GM21723 (cell line): ENCODE measurements around the gene ZNF182.
"Not testable (repeated sequence)": the region's sequence is repeated elsewhere in the genome, so short reads cannot be mapped to it uniquely, and the experiment has no call there.

Experiments used
- ATAC-seq: cut with Tn5 transposase; IDR thresholded peaks from one replicate; pipeline ENCODE4 v1.9.1; 2021; ENCODE audit warnings: mild to moderate bottlenecking, moderate library complexity; ENCODE audit not compliant: unreplicated experiment

The ZNF182 gene

GRCh38 chrX:48003758-48004457 lies at the start of gene ZNF182:
TSS of gene ZNF182 (minus strand) at chrX:48003989. CDS start at chrX:48002609, 1,380 bp downstream.
- ATAC-seq, result peak; percentile 90

DNA sequence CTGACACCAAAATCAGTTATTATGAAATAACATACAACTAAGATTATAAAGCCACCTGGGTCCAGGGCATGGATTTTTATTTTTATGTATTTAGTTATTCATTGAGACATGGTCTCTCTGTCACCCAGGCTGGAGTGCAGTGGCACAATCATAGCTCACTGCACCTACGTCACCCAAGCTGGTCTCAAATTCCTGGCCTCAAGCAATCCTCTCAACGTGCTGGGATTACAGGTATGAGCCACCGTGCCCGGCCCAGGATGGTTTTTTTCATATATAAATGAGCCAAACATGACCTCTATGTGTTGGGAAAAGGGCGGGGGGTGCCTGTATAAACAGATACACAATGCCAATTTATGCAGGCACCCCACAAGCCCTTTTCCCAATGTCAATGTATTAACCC lies 43.1 kb upstream of the ZNF182 start:
- no peak for ATAC-seq

DNA sequence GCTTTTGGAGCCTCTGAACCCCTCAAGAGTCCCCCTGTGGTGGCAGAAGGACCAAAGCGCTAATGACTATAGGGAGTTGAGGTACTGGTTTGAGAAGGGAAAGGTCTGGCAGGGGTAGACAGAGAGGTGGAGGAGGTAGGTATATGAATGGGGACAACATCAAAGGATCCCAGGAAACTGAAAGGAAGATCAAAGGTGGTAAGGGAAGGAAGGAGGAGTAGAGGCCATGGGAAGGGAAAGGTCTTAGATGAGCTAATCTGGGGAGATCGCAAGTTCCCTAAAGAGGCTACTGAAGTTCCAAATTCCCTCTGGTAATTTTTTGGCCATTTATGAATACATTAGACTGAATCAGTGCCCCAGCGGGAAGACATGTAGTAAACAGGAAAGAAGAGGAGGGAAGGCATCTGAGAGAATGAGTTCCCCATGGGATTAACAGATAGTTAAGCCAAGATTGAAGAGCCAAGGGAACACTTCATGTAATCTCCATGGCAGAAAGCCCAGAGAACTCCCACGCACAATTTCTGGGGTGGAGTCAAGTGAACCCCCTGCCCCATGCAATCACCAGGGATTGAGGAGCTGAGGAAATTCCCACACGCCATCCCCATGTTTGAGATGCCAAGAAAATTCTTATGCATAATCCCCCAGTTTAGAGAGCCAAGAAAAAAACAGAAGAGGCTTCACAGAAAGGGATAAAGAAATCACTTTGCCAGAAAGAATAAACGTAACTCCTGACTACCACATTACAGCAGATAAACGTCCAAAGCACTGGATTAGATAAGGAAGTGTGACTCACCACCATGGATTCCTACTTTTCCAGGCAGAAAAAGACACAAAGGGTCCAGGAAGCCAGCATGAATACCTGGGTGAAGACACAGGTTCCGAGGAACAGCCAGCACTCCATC lies 41.9 kb upstream of the ZNF182 start:
- ATAC-seq, result no peak

DNA sequence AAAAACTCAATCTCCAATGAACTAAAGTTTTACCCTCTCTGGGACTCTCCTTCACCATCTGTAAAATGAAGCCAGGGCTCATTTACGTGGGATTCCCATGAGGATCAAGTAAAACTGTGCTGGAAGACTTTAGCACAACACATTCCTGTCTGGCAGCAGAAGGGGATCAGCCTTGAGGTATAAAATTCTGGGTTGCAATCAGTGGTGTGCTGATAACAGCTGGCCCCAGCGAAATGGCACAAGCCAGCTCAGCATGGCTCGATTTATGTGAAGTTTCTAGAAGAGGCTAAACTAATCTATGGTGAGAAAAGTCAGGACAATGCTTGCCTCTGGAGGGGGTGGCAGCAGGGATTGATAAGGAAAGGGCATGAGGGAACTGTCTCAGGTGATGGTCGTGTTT lies 39.3 kb upstream of the ZNF182 start:
- ATAC-seq, result no peak

DNA sequence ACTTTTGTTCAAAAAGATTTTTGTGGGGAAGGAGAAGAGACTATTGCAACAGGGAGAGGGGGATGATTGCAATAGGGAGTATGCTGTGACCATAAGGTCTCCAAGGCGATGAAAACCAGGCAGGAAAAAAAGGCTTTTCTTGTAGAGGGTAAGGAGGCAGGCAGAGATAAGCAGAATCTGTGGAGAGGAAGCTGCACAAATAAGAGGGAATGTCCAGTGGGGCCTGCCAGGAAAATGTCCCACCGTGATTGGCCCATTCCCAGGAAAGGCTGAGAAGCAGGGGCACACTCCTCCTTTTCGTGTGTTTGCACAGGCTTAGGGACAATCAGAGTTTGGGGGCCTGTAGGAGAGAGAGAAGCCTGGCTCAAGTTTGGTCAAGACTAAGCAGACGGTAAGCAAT lies 32.1 kb upstream of the ZNF182 start:
- no peak for ATAC-seq

DNA sequence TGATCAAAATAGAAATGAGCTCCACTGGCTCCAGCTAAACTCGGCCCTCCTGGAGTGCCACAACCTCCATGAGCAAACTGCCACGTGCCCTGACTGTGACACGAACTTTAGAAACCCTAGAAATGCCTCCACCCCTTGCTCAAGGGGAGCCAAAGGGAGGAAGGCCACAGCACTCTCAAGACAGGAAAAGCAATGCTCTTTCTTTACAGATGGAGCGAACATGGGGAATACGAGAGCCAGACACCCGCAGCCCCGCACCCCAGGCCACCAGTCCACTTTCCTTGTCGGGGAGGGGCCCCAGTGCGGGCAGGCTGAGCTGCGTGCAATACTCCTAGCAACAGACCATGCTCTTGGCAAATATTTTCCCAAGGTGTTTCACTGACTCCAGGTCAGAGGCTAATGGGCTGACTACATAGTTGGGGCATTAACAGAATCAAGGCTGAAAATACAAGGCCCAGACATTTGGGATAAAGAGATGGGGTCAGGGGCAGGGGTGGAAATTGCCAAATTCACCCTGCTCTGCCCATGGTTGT lies 26.9 kb upstream of the ZNF182 start:
- not testable (repeated sequence) for ATAC-seq

GRCh38 chrX:48030237-48030636 lies 26.4 kb upstream of the ZNF182 start:
- ATAC-seq, result no peak

- ATAC-seq, result no peak
Measured at GRCh38 chrX:48028091-48028490, 24.3 kb upstream of the ZNF182 start.

GRCh38 chrX:48027545-48027944 lies 23.8 kb upstream of the ZNF182 start:
- ATAC-seq, result not testable (repeated sequence)

- ATAC-seq, result peak; percentile 50
Measured at GRCh38 chrX:48025561-48025960, 21.8 kb upstream of the ZNF182 start.

DNA sequence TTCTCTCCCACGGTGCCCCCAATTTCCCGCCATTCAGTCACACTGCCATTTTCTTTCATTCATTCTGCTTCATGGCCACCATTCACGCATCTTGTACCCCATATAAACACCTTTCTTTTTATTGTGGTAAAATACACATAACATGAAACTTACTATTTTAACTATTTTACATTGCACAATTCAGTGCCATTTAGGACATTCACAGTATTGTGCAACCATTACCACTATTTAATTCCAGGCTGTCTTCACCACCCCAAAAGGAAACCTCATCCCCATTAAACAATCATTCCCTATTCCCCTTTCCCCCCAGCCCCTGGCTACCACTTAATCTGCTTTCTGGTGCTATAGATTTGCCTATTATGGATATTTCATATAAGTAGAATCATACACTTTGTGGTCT lies 18.9 kb upstream of the ZNF182 start:
- ATAC-seq, result no peak

DNA sequence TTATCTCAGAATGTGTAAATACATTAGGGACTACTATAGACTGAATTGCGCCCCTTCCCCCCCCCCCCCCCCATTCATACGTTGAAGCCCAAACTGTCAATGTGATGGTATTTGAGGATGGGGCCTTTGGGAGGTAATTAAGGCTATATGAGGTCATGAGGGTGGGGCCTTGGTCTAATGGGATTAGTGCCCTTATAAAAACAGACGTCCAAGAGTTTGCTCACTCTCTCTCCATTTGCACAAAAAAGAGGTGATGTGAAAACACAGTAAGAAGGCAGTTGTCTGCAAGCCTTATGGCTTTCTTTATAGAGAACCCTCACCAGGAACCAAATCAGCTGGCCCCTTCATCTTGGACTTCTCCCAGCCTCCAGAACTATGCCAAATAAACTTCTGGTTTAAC lies 18.3 kb upstream of the ZNF182 start:
- no peak for ATAC-seq

DNA sequence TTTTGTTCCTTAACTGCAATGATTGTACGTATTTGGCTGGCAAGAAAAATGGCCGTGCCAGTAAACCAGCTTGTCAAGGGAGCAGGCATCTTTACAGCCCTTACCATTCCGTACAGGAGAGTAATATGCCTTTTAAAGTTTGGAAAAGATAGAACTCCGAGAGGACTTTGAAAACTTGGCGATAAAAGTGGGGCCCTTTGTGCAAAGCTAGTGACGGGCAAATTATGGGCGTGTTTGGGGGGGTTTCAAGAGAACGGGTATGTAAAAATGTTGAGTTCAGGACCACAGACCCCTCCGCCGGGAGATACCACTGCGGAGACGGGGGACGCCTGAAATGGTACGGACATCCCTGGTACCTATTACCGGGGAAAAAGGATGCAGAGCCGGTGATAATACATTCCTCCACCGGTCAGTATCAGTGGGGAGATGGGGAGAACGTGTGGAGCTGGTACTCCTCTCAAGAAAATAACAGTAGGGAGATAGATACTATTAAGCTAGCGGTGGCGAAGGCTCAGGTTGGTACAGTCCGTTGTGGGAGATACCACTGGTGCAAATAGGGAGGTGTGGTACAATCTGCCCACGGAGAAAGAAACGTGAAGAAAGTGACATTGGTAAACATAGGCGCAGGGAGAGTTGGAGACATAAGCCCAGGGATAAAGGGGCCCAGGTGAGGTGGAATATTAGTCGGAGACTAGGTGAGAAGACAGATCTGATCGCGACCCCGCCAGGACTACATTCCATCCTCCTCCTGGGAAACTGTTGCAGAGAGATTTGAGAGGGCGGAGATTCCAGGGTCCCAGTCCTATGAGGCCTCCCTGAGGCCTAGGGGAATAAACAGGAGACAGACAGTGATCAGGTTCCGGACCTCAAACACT lies 17.5 kb upstream of the ZNF182 start:
- ATAC-seq, result peak; percentile 68

DNA sequence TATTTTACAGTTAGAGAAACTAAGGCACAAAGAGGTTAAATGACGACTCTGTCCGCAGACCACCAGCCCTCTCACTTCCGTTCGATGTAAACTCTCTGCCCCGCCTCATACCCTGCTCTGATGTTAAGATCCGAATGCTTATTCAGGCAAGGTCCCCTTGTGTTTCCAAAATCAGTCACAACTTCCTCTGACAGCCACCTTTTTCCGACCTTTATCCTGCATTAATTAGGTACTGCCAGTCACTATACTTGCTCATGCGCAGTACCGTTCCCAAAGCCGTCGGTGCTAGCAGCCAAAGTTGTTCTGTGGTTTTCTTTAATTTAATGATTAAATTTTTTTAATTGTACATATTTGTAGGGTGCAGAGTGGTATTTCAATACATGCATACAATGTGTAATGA lies 16.7 kb upstream of the ZNF182 start:
- not testable (repeated sequence) for ATAC-seq

DNA sequence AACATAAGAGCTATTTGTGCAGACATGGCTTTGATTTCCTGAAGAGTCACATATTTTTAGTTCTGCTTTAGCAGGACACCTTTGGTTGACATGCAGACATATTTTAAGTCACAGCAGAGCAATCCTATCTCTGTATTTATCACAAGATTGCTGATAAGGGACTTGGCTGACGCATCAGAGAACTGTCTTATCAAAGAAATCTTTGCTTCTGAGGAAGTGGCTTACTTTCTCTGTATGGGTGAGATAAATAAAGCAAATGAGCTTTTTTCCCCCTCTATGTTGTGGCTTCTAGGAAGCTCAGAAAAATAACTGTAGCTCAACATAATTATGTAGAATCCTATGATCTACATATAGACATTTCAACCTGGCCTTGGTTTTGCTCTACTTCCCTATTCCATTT lies 16.1 kb upstream of the ZNF182 start:
- not testable (repeated sequence) for ATAC-seq

GRCh38 chrX:48016583-48017310 lies 13.0 kb upstream of the ZNF182 start:
- not testable (repeated sequence) for ATAC-seq

- ATAC-seq, result not testable (repeated sequence)
Measured at GRCh38 chrX:48009445-48009960, 5.7 kb upstream of the ZNF182 start.

DNA sequence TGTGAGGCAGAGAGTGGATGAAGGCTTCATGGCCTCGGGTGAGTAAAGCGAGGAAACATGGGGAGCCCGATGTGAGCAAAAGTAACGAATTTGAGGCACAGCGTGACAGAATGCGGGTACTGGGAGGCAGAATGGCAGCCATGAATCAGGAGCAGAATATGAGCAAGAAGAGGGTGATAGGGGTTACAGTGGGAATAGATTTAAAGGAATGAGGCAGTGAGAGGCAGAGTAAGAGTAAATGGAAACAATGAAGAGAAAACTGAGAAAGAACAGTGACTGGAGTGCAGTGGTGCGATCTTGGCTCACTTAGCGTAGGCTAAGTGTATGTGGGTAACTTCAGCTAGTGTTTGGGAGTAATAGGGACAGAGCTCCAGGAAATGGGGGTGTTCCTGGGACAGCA lies 2.9 kb upstream of the ZNF182 start, which contains the start of gene SPACA5:
Gene SPACA5, plus strand, starts transcription at position 301 of the 400 bp plus-strand sequence. CDS start 815 bp downstream, outside the sequence.
- ATAC-seq, result not testable (repeated sequence)

GRCh38 chrX:48003367-48003757 lies 427 bp downstream of the ZNF182 start:
- ATAC-seq, result peak; percentile 28

DNA sequence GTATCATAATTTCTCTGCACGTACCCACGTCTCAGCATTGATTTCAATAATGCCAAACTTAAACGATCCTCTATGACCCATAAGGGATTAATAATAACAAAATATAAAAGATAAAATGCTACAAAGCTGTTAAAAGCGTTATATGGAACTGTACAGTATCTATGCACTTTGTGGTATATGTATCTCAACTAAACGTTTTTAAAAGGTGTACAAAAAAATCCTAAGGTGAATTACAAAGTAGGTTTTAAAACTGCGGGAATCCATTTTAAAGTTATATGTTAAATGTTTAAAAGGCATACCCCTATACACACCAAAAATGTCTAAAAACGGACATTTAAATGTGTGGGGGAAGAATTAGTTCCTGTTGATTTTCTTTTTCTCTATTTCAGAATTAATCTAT lies 860 bp downstream of the ZNF182 start:
- no peak for ATAC-seq
